UCSD-AML1 (cell line): Measurements from ENCODE around the gene GRIA4.
"Not testable (repeated sequence)": the region's sequence is repeated elsewhere in the genome, so short reads cannot be mapped to it uniquely, and the experiment has no call there.

Experiments used
- DNase-seq: peaks from one replicate; lab custom pipeline; 2025; ENCODE audit not compliant: unreplicated experiment; lab: John Stamatoyannopoulos, UW

Gene GRIA4

GRCh38 chr11:105718641-105719040 is 108.8 kb downstream of the GRIA4 start:
- no peak for DNase-seq

GRCh38 chr11:105719073-105719822 is 109.4 kb downstream of the GRIA4 start:
- no peak for DNase-seq

GRCh38 chr11:105720096-105720495 is 110.2 kb downstream of the GRIA4 start:
- no peak for DNase-seq

- DNase-seq, result no peak
These were observed 113.4 kb downstream of the GRIA4 start for GRCh38 chr11:105723269-105723668.

- DNase-seq, result no peak
These were observed 122.7 kb downstream of the GRIA4 start for GRCh38 chr11:105732611-105733010.

GRCh38 chr11:105734426-105734825 is 124.6 kb downstream of the GRIA4 start:
- DNase-seq, result no peak

- no peak for DNase-seq
These were observed 128.4 kb downstream of the GRIA4 start for GRCh38 chr11:105738251-105738650.

GRCh38 chr11:105738986-105739795 is 129.3 kb downstream of the GRIA4 start:
- no peak for DNase-seq

- DNase-seq, result no peak
These were observed 130.5 kb downstream of the GRIA4 start for GRCh38 chr11:105740164-105740903.

- no peak for DNase-seq
These were observed 131.7 kb downstream of the GRIA4 start for GRCh38 chr11:105741488-105742020.

GRCh38 chr11:105754260-105754659 is 144.4 kb downstream of the GRIA4 start:
- DNase-seq, result no peak

GRCh38 chr11:105754716-105755115 is 144.8 kb downstream of the GRIA4 start:
- no peak for DNase-seq

GRCh38 chr11:105757107-105757506 is 147.2 kb downstream of the GRIA4 start:
- no peak for DNase-seq

- no peak for DNase-seq
These were observed 153.7 kb downstream of the GRIA4 start for GRCh38 chr11:105763594-105763993.

GRCh38 chr11:105767931-105768330 is 158.1 kb downstream of the GRIA4 start:
- no peak for DNase-seq

- DNase-seq, result no peak
These were observed 159.8 kb downstream of the GRIA4 start for GRCh38 chr11:105769627-105770026.

GRCh38 chr11:105773452-105773851 is 163.6 kb downstream of the GRIA4 start:
- not testable (repeated sequence) for DNase-seq

GRCh38 chr11:105774899-105775298 is 165.0 kb downstream of the GRIA4 start:
- no peak for DNase-seq

GRCh38 chr11:105780781-105781525 is 171.1 kb downstream of the GRIA4 start:
- no peak for DNase-seq

- no peak for DNase-seq
These were observed 171.9 kb downstream of the GRIA4 start for GRCh38 chr11:105781807-105782206.

GRCh38 chr11:105783216-105783615 is 173.3 kb downstream of the GRIA4 start:
- no peak for DNase-seq
